A172 (cell line): ENCODE results near the gene TMEM221. TPM values are rescaled to one million over a fixed set of nuclear protein-coding genes. Genes with fewer than 3 reads are reported as not detected.

Experiments
- total RNA-seq: library from RNA; depleted of rRNA; stranded (reverse); fragments of >200 nt; shearing (Covaris generic); gene quantifications from 2 replicates; pipeline ENCODE4 v1.2.3, GENCODE V29; 2014; rRNA removed

Gene TMEM221
- total RNA-seq, 1 experiment from 2014 or later: not detected

Other genes with a start within 250 kb of the TMEM221 start
- gene USE1, start 233.3 kb downstream of the TMEM221 start, total RNA-seq: 16.1 and 21.2 TPM in 2 replicates
- gene OCEL1, start 222.4 kb downstream of the TMEM221 start, total RNA-seq: 3.1 and 4.7 TPM in 2 replicates
- gene NR2F6, start 202.7 kb downstream of the TMEM221 start, total RNA-seq: 54.5 and 70.9 TPM in 2 replicates
- gene USHBP1, start 183.9 kb downstream of the TMEM221 start, total RNA-seq: not detected in 2 replicates
- 161 and 209 TPM in 2 replicates for gene BABAM1, start 181.2 kb downstream of the TMEM221 start, total RNA-seq
- gene ANKLE1, start 166.8 kb downstream of the TMEM221 start, total RNA-seq: 0.24 and 0.60 TPM in 2 replicates
- gene ABHD8, start 145.2 kb downstream of the TMEM221 start, total RNA-seq: 20.7 and 31.1 TPM in 2 replicates
- 79.1 and 183 TPM in 2 replicates for gene MRPL34, start 142.8 kb downstream of the TMEM221 start, total RNA-seq
- 89.1 and 104 TPM in 2 replicates for gene DDA1, start 139.1 kb downstream of the TMEM221 start, total RNA-seq
- 4.2 and 5.1 TPM in 2 replicates for gene ANO8, start 113.8 kb downstream of the TMEM221 start, total RNA-seq
- 21.5 and 24.0 TPM in 2 replicates for gene GTPBP3, start 111.1 kb downstream of the TMEM221 start, total RNA-seq
- not detected in 2 replicates for gene PLVAP, start 71.3 kb downstream of the TMEM221 start, total RNA-seq
- not detected in 2 replicates for gene CCDC194, start 54.5 kb downstream of the TMEM221 start, total RNA-seq
- gene BST2, start 43.0 kb downstream of the TMEM221 start, total RNA-seq: 0.29 and 1.7 TPM in 2 replicates
- gene MVB12A, start 28.6 kb downstream of the TMEM221 start, total RNA-seq: 105 and 141 TPM in 2 replicates
- not detected in 2 replicates for gene NXNL1, start 12.3 kb upstream of the TMEM221 start, total RNA-seq
- 14.9 and 16.7 TPM in 2 replicates for gene SLC27A1, start 21.9 kb upstream of the TMEM221 start, total RNA-seq
- gene PGLS, start 63.0 kb upstream of the TMEM221 start, total RNA-seq: 67.3 and 71.1 TPM in 2 replicates
- 161 and 173 TPM in 2 replicates for gene COLGALT1, start 107.0 kb upstream of the TMEM221 start, total RNA-seq
- 0.34 and 6.2 TPM in 2 replicates for gene UNC13A, start 239.7 kb upstream of the TMEM221 start, total RNA-seq